Fibroblast of upper back skin (primary cell): ENCODE measurements around the gene MDFIC.

ENCODE experiments used
- DNase-seq: peaks from one replicate; pipeline ENCODE4 v3.0.0-alpha.2; 2013

The MDFIC gene

DNA sequence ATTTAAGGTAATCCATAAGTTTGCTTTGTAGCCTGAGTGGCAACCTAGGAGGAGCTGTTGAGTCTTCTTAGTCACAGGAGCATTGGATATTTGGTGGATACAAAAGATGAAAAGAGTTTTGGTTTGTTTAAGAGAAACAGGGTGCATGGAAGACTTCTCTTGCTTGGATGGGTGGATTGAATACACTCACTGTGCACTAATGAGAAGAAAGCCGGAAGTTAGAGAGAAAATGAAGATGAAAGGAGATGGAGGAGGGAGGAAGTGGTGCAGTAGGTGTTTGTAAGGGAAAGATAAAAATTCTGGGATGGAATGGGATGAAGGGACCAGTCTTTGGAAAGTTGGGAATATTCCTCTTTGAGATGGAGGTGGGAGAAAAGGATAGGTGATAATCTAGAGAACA, 7.7 kb downstream of the MDFIC start:
- DNase-seq: no peak

DNA sequence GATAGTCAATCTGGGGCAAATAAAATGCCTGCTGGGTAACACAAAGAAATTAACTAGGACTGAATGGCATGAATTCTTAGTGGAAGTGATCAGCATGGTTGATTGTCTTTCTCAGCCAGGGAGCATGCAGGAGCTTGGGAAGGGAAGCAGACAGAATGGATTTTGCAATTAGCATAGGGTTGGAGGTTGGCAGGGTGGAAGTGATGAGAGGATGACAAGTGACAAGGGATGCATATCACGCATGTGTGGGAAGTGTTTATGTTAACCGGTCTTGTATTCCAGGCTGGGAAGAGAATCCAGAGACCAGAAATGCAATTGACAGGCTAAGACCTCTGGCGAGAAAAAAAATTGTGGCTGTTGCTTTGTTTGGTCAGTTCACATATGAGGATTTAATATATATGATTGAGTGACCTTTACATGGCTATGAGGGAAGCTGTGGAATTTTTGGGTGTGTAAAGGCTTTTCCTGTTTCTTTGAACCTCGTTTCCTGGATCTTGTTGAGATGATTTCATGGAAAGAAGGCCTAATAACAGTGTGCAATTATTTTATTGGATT, 8.3 kb downstream of the MDFIC start:
- DNase-seq: peak; percentile 56

DNA sequence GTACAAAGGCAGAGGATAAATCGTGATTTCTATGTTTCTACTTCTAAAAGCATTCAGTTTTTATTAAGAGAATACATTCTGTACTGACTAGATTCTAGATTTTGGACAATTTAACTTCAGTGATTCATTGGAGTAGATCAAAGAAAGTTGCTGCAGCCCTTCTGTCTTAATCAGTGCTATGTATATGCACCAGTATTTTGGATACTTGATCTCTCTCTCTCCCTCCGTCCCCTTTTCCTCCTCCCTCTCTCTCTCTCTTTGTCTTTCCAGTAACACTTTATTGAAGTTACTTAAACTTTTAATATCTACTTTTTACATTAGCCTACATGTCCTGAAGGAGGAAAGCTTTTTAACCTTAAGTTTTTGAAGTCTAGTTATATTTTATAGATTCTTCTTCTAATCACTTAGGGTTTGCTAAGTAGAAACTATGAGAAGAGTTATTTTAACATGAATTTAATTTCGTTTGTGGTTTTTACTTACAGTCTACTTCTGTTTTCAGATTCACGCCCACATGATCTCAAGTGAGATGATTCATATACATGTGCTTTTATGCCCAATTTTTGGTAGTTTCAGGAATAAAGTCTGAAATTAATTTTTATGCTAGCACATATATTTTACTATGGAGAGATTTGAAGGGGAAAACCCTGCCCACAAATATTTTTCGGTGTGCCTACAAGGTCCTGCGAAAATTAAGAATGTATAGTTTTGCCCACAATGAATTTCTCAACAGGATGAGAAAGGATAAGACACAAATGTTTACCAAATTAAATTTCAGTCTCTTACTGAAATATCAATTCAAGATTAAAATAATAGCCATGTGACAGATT, 9.1 kb downstream of the MDFIC start:
- peak; percentile 53 for DNase-seq

DNA sequence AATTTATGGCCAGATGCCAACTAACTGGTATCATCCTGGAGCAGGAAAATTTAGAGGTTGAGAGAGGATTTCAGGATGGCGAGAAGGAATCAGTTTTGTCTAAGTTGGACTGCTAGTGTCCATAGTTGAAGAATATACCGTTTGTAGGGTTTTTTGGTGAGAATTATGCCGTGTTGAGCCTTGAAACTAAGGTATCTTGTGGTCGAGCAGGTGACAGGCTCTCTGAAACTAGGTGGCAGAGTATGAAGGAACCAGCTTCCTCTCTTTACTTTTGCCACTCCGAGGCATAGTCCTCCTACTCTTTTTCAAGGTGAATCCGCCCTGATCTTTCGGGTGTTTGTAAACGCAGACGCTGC, 9.7 kb downstream of the MDFIC start:
- no peak for DNase-seq

- no peak for DNase-seq
Measured at GRCh38 chr7:114932991-114933390, 11.1 kb downstream of the MDFIC start.

DNA sequence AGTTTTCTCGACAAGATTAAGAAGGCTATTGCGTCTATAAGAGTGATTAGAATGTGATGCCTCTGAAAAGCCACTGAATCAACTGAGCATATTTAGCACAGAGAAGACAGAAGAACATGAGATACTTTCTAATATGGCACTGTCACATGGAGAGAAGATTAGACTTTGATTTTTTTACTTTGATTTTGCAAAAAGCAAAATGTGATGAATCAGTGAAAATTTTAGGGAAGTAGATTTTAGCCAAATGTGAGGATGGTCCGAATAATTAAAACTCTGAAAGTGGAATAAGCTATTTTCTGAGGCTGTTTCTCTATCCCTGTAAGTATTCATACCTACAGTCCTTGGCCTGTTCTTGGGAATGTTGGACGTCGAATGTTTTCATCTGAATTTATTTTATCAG, 11.8 kb downstream of the MDFIC start:
- DNase-seq: no peak

DNA sequence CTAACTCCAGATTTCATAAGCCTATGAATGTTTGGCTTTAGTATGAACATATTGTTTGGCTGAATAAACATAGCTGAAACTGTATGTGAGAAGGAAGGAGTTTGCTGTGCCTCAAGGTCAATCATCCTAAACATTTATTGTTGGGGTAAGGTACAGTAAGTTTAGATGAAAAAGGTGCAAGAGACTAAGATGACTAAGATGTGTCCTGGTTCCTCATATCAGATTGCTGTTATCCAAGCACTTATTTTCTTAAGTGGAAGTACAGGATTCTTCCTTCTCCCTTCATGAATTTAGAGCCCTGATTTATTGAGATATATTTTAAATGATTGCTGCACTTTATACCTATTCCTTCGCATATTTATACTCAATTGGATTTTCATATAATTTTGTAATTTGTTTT, 12.2 kb downstream of the MDFIC start:
- no peak for DNase-seq

DNA sequence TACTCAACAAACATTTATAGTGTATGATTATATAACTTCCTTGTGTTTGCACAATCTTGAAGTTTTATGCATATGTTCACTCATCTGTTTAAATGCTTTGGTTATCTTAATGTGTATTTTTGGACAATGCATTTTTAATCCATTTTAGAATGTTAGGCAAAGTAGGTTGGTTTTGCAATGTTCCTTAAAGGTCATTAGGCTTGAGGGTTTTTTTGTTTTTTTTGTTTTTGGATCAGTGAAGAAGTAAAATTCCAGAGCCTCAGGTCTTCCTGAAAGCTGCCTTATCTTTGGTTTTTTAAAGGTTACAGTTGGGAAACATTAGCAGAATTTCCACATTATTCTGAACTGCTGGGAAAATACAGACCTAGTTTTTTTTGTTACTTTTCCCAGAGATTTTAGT, 12.8 kb downstream of the MDFIC start:
- no peak for DNase-seq

- DNase-seq: no peak
Measured at GRCh38 chr7:114936471-114936870, 14.6 kb downstream of the MDFIC start.

GRCh38 chr7:114937446-114937845, 15.6 kb downstream of the MDFIC start:
- DNase-seq: no peak

GRCh38 chr7:114938785-114939184, 16.9 kb downstream of the MDFIC start:
- no peak for DNase-seq

- no peak for DNase-seq
Measured at GRCh38 chr7:114939484-114940097, 17.7 kb downstream of the MDFIC start.

GRCh38 chr7:114940220-114940619, 18.3 kb downstream of the MDFIC start:
- DNase-seq: no peak

- no peak for DNase-seq
Measured at GRCh38 chr7:114941692-114942091, 19.8 kb downstream of the MDFIC start.

DNA sequence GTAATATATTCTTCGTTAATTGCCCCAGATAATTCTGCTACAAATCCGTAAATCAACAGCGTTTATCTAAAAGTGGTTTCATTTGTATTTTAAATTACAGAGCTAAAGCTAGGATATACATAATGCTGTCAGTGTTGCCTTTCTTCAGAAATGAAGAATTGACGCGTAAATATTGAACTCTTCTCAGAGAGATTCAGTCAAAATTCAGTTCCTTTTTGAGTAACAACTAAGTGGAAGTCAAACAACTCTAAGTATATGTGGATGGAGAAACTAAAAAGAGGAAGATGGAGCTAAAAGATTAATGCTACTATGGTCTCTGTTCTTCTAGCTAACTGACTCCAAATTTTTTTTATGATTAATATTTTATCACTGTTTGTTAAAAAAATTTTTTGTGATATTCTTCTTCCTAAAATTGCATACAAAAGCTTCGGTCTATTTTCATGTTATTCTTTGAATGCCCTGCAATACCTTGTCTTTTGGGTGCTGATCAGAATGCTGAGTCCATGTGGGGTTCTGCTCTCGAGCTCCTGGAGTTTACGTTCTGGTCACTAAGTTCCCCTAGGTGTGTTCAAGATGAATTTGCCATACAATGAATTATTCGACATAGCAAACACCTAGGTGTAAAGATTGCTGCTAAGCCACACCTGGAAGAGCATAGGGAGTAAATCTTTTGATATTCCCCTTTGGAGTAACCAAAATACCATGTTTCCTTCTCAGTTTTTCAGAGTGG, 20.7 kb downstream of the MDFIC start:
- no peak for DNase-seq

DNA sequence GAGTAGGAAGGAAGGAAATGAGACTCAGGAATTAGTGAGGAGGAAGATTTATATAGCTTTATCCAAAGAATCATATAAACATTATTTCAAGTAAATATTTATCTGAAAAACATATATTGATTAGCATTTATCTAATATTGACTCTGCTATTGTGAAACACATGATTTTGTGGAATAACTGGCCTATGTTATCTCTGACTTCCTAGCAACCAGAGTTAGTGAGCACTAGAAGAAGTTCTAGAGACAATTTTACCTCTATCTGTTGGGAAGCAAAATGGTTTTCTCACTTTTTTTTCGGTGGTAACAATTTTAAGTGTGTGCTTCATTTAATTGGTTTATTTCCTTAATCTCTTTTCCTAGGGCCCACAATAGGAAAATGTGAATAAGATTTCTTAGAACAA, 21.6 kb downstream of the MDFIC start:
- DNase-seq: no peak

- no peak for DNase-seq
Measured at GRCh38 chr7:114943953-114944744, 22.3 kb downstream of the MDFIC start.

DNA sequence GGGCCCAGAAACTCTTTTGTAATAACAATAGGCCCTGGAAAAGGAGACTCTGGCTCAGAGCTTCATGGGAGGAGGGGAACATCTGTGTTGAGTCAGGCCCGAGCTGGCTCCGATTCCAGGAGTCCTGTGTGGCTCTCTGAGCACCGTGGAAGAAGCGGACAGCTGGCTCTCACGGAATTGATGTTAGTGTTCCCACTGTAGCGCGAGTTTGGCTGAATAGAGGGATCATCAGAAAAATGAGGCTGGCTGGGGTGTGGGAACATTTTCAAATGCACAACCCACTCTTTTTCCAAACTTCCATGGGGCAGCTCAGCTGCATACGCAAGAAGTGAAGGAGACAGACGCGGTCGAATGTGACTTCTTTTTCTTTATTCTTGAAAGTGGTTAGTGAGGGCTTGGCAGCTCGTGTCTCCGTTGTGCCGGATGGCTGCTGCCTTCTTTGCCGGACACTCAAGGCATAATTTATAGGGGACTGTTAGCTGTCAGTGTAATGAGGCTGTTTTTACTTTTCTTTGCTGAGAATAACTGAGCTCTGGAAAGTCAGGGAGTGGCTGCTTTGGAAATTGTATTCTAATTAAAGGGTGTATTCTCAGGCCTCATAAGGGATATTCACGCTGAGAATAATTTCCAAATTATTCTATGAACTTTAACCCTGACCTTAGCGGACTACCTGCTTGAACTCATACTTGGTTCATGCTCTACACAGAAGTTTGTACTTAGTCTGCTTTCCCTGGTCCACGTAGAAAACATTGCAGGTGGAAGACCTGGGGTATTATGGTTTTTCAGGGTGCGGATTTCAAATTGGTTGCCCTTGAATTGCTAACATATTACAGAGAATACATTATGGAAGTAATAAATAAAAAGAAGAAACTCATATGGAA, 23.1 kb downstream of the MDFIC start:
- DNase-seq: peak; percentile 93

DNA sequence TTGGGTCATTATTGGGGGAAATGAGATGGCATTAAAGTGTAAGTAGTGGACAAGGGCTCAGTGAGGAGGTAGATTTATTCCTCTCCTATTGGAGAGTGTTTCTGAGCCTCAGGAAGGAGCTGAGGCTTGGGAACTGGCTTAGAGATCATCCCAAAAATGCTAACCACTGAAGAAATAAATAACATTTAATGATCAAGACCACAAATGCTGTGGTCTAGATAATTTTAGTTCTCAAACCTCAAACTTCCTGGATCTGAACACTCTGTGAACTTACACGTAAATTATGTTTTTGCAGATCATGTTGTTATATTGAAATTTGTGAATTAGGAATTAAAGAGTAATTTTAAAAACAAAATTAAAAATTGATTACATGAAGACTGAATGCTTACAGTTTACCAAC, 27.3 kb downstream of the MDFIC start:
- peak; percentile 48 for DNase-seq

- DNase-seq: no peak
Measured at GRCh38 chr7:114952296-114952695, 30.4 kb downstream of the MDFIC start.

DNA sequence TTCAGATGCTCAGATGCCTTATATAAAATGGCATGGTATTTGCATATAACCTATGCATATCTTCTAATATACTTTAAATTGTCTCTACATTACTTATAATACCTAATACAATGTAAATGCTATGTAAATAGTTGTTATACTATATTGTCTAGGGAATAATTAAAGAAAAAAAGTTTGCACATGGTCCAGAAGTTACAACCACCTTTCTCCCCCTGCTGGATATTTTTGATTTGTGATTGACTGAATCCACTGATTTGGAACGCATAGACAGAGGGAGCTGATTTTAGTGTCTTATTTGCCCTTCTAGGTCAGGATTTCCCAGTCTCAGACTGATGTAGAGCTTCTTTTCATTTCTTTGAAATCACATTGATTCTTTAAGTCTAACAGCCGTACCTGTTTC, 31.8 kb downstream of the MDFIC start:
- DNase-seq: no peak

DNA sequence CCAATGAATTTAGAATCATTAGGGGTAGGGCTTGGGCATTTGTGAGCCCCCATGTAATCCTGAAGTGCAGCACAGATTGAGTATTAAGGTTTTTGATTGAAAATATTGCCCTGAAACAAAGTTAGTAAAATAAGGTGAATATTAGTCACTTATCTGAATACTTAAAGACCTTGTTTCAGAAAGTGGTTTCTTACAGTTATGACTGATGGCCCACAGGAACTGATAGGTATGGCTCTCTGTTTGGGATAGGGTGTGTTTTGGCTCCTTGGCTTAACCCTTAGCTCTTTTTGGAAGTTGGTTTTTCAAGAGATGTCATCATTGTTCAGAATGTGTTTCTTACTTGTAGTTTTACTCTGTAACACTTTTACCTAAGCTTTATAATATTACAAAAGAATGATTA, 34.8 kb downstream of the MDFIC start:
- no peak for DNase-seq
